ENCODE measurements around the gene ROBO1.

Gene ROBO1

GRCh38 chr3:79436387-79436786, 331.4 kb downstream of the ROBO1 start:
- no peak for DNase-seq

- no peak for DNase-seq
Observed at GRCh38 chr3:79427081-79427480, 340.7 kb downstream of the ROBO1 start.

GRCh38 chr3:79424811-79425210, 343.0 kb downstream of the ROBO1 start:
- no peak for DNase-seq

GRCh38 chr3:79423417-79423816, 344.4 kb downstream of the ROBO1 start:
- DNase-seq: no peak

GRCh38 chr3:79421273-79421672, 346.5 kb downstream of the ROBO1 start:
- DNase-seq: no peak

GRCh38 chr3:79418855-79419621, 348.8 kb downstream of the ROBO1 start:
- DNase-seq: no peak

- DNase-seq: no peak
Observed at GRCh38 chr3:79415356-79415755, 352.4 kb downstream of the ROBO1 start.

GRCh38 chr3:79414806-79415205, 353.0 kb downstream of the ROBO1 start:
- DNase-seq: no peak

GRCh38 chr3:79414035-79414434, 353.8 kb downstream of the ROBO1 start:
- DNase-seq: no peak

GRCh38 chr3:79412537-79412936, 355.3 kb downstream of the ROBO1 start:
- DNase-seq: no peak

GRCh38 chr3:79410617-79411016, 357.2 kb downstream of the ROBO1 start:
- no peak for DNase-seq

- no peak for DNase-seq
Observed at GRCh38 chr3:79410136-79410535, 357.7 kb downstream of the ROBO1 start.

- DNase-seq: no peak
Observed at GRCh38 chr3:79406175-79406574, 361.6 kb downstream of the ROBO1 start.

GRCh38 chr3:79405183-79405582, 362.6 kb downstream of the ROBO1 start:
- DNase-seq: no peak

- DNase-seq: no peak
Observed at GRCh38 chr3:79396595-79396994, 371.2 kb downstream of the ROBO1 start.

- DNase-seq: no peak
Observed at GRCh38 chr3:79392479-79392878, 375.3 kb downstream of the ROBO1 start.

- no peak for DNase-seq
Observed at GRCh38 chr3:79390352-79390751, 377.4 kb downstream of the ROBO1 start.

- no peak for DNase-seq
Observed at GRCh38 chr3:79385211-79385610, 382.6 kb downstream of the ROBO1 start.

- DNase-seq: no peak
Observed at GRCh38 chr3:79383402-79384012, 384.3 kb downstream of the ROBO1 start.

- DNase-seq: no peak
Observed at GRCh38 chr3:79380581-79380980, 387.2 kb downstream of the ROBO1 start.

GRCh38 chr3:79378064-79378463, 389.7 kb downstream of the ROBO1 start:
- DNase-seq: no peak

- DNase-seq: no peak
Observed at GRCh38 chr3:79369306-79369705, 398.5 kb downstream of the ROBO1 start.

- DNase-seq: no peak
Observed at GRCh38 chr3:79368403-79368802, 399.4 kb downstream of the ROBO1 start.

- DNase-seq: no peak
Observed at GRCh38 chr3:79367803-79368202, 400.0 kb downstream of the ROBO1 start.

- no peak for DNase-seq
Observed at GRCh38 chr3:79367066-79367465, 400.7 kb downstream of the ROBO1 start.
